GM23338 (cell line): ENCODE measurements around the gene ADGRB3. TPM values are rescaled to one million over a fixed set of nuclear protein-coding genes. Genes with fewer than 3 reads are reported as not detected.

Experiments used
- ATAC-seq: fragments of 200-7000 bp; cut with Tn5 transposase; 3 replicates; pipeline ENCODE4 v1.9.1; 2020
- DNase-seq: peaks from one replicate; pipeline ENCODE4 v3.0.0-alpha.2; 2015; ENCODE audit warnings: low spot score
- H2AFZ ChIP-seq: fragments of 200-600 bp; sonication (generic); 2 replicates; pipeline ENCODE4 v1.8.0; 2016; ENCODE audit warnings: antibody characterized with exemption, mild to moderate bottlenecking, moderate library complexity
- H3F3A ChIP-seq: fragments of 200-600 bp; sonication (generic); replicated peaks from 2 replicates; pipeline ENCODE4 v1.8.0; 2017; ENCODE audit warnings: antibody characterized with exemption, mixed run types, low read depth
- H3K27ac ChIP-seq: fragments of 200-600 bp; sonication (generic); 2 replicates; pipeline ENCODE4 v1.6.1; 2016; ENCODE audit warnings: low read depth
- H3K27me3 ChIP-seq: fragments of 200-600 bp; sonication (generic); 2 replicates; pipeline ENCODE4 v1.8.0; 2016; ENCODE audit warnings: mild to moderate bottlenecking, mixed run types, moderate library complexity; ENCODE audit not compliant: insufficient read depth
- H3K36me3 ChIP-seq: fragments of 200-600 bp; sonication (generic); 2 replicates; pipeline ENCODE4 v1.8.0; 2016; ENCODE audit warnings: mild to moderate bottlenecking; ENCODE audit not compliant: insufficient read depth
- H3K4me1 ChIP-seq: fragments of 200-600 bp; sonication (generic); 2 replicates; pipeline ENCODE4 v1.8.0; 2016; ENCODE audit warnings: mild to moderate bottlenecking, moderate library complexity; ENCODE audit not compliant: insufficient read depth
- H3K4me2 ChIP-seq: fragments of 200-600 bp; sonication (generic); 2 replicates; pipeline ENCODE4 v1.7.1; 2017; ENCODE audit warnings: mixed run types
- H3K4me3 ChIP-seq: fragments of 200-600 bp; sonication (generic); 2 replicates; pipeline ENCODE4 v1.6.1; 2016; ENCODE audit warnings: mixed run types
- H3K79me2 ChIP-seq: fragments of 200-600 bp; sonication (generic); replicated peaks from 2 replicates; pipeline ENCODE4 v1.8.0; 2017; ENCODE audit warnings: mild to moderate bottlenecking; ENCODE audit not compliant: insufficient read depth
- H3K9me2 ChIP-seq: fragments of 200-600 bp; sonication (generic); 2 replicates; pipeline ENCODE4 v1.8.0; 2017; ENCODE audit not compliant: insufficient read depth
- H4K20me1 ChIP-seq: fragments of 200-600 bp; sonication (generic); replicated peaks from 2 replicates; pipeline ENCODE4 v1.8.0; 2017; ENCODE audit warnings: mild to moderate bottlenecking; ENCODE audit not compliant: insufficient read depth
- H3K27ac Mint-ChIP-seq: 2 replicates; pipeline ENCODE4 v1.8.0; 2020; ENCODE audit warnings: inconsistent platforms, mild to moderate bottlenecking, moderate library complexity, mixed read lengths
- H3K27me3 Mint-ChIP-seq: 3 replicates; pipeline ENCODE4 v1.8.0; 2022; ENCODE audit warnings: low read depth, mild to moderate bottlenecking, moderate library complexity, mixed read lengths, inconsistent platforms; ENCODE audit not compliant: insufficient read depth, poor library complexity
- H3K36me3 Mint-ChIP-seq: 3 replicates; pipeline ENCODE4 v1.8.0; 2021; ENCODE audit warnings: low read depth, mild to moderate bottlenecking, inconsistent platforms, moderate library complexity, mixed read lengths
- H3K4me1 Mint-ChIP-seq: 3 replicates; pipeline ENCODE4 v1.8.0; 2020; ENCODE audit warnings: mild to moderate bottlenecking, inconsistent platforms, mixed read lengths
- H3K4me3 Mint-ChIP-seq: 3 replicates; pipeline ENCODE4 v1.8.0; 2021; ENCODE audit warnings: moderate library complexity, mild to moderate bottlenecking, inconsistent platforms, mixed read lengths
- H3K9me3 Mint-ChIP-seq: 3 replicates; pipeline ENCODE4 v1.8.0; 2020; ENCODE audit warnings: moderate library complexity, mild to moderate bottlenecking, inconsistent platforms, mixed read lengths
- CREB1 ChIP-seq: fragments of 250-450 bp; sonication (Bioruptor Pico); IDR thresholded peaks from 2 replicates; pipeline ENCODE4 v1.5.0; 2020; ENCODE audit warnings: low read depth, mild to moderate bottlenecking, moderate library complexity
- CTCF ChIP-seq, 2 experiments: fragments of 200-600 bp in 1 of 2; sonication (generic) in 1 of 2; conservative IDR thresholded peaks; 2 replicates each; pipeline versions ENCODE4 v1.5.1 to v1.6.1; 2016 to 2017; ENCODE audit warnings: antibody characterized with exemption in 2 of 2, low read depth in 2 of 2, mild to moderate bottlenecking in 2 of 2, moderate library complexity in 1 of 2
- ETS1 ChIP-seq: IDR thresholded peaks from 2 replicates; pipeline ENCODE4 v1.6.1; 2016; ENCODE audit warnings: antibody characterized with exemption
- EZH2 ChIP-seq: fragments of 200-600 bp; sonication (generic); IDR thresholded peaks from one replicate; pipeline ENCODE4 v1.8.0; 2017; ENCODE audit warnings: antibody characterized with exemption, mild to moderate bottlenecking, low read depth; ENCODE audit not compliant: unreplicated experiment
- EZH2phosphoT487 ChIP-seq: fragments of 200-600 bp; sonication (generic); IDR thresholded peaks from one replicate; pipeline ENCODE4 v1.8.1; 2018; ENCODE audit warnings: antibody characterized with exemption; ENCODE audit not compliant: unreplicated experiment
- JUNB ChIP-seq: IDR thresholded peaks from one replicate; pipeline ENCODE4 v1.6.1; 2016; ENCODE audit warnings: antibody characterized with exemption; ENCODE audit not compliant: unreplicated experiment
- NANOG ChIP-seq: IDR thresholded peaks from 2 replicates; pipeline ENCODE4 v1.6.1; 2016; ENCODE audit warnings: antibody characterized with exemption, borderline replicate concordance
- POLR2AphosphoS5 ChIP-seq: IDR thresholded peaks from 2 replicates; pipeline ENCODE4 v1.6.1; 2016; ENCODE audit warnings: antibody characterized with exemption, low read depth
- STAT1 ChIP-seq: IDR thresholded peaks from one replicate; pipeline ENCODE4 v1.6.1; 2016; ENCODE audit warnings: antibody characterized with exemption; ENCODE audit not compliant: unreplicated experiment
- ZNF114 ChIP-seq: fragments of 250-450 bp; sonication (Bioruptor Pico); IDR thresholded peaks from 2 replicates; pipeline ENCODE4 v1.5.0; 2020; ENCODE audit warnings: mild to moderate bottlenecking, moderate library complexity
- ZNF331 ChIP-seq: fragments of 250-450 bp; sonication (Bioruptor Pico); IDR thresholded peaks from 2 replicates; pipeline ENCODE4 v1.5.0; 2020; ENCODE audit warnings: low read depth, mild to moderate bottlenecking, moderate library complexity
- ZNF462 ChIP-seq: fragments of 250-450 bp; sonication (Bioruptor Pico); IDR thresholded peaks from 2 replicates; pipeline ENCODE4 v1.5.0; 2020; ENCODE audit warnings: mild to moderate bottlenecking, moderate library complexity
- polyA plus RNA-seq: library from polyadenylated mRNA; unstranded; fragments of >200 nt; fragmentation: Nextera tagmentation; extraction: Ambion mirVana; gene quantifications from 2 replicates; pipeline ENCODE4 v1.2.1, GENCODE V29; 2016
- total RNA-seq: library from RNA; depleted of rRNA; stranded (reverse); fragments of >200 nt; shearing (Covaris generic); gene quantifications from 2 replicates; pipeline ENCODE4 v1.2.3, GENCODE V29; 2014
- TF ChIP-seq, protein P1 (sequence below): IDR thresholded peaks from one replicate; pipeline ENCODE4 v1.6.1; 2018; ENCODE audit warnings: antibody characterized with exemption; ENCODE audit not compliant: unreplicated experiment

ADGRB3 gene
- total and polyA plus RNA-seq, 2 experiments from 2014 or later: 0.92 to 4.0 TPM

GRCh38 chr6:68975816-68976215 is 340.7 kb downstream of the ADGRB3 start:
- Mint-ChIP-seq H3K27ac (no peak overlapping the region), H3K4me1 (peaks cover 3% of the 10 kb centered on the region; the same call in 1 of the 3 replicates), H3K36me3 (no peaks in the 10 kb centered on the region), H3K27me3 (no peaks in the 10 kb centered on the region), H3K9me3 (no peaks in the 10 kb centered on the region), H3K4me3 (no peak overlapping the region)
- TF ChIP-seq ZNF114 (CRISPR knock-in tag): no peak
- TF ChIP-seq NANOG: no peak
- no peak for TF ChIP-seq CREB1 (CRISPR knock-in tag)
- no peak for TF ChIP-seq EZH2
- TF ChIP-seq ETS1: no peak
- no peak for TF ChIP-seq ZNF331
- no peak for TF ChIP-seq EZH2phosphoT487
- TF ChIP-seq STAT1: no peak
- TF ChIP-seq, protein P1, sequence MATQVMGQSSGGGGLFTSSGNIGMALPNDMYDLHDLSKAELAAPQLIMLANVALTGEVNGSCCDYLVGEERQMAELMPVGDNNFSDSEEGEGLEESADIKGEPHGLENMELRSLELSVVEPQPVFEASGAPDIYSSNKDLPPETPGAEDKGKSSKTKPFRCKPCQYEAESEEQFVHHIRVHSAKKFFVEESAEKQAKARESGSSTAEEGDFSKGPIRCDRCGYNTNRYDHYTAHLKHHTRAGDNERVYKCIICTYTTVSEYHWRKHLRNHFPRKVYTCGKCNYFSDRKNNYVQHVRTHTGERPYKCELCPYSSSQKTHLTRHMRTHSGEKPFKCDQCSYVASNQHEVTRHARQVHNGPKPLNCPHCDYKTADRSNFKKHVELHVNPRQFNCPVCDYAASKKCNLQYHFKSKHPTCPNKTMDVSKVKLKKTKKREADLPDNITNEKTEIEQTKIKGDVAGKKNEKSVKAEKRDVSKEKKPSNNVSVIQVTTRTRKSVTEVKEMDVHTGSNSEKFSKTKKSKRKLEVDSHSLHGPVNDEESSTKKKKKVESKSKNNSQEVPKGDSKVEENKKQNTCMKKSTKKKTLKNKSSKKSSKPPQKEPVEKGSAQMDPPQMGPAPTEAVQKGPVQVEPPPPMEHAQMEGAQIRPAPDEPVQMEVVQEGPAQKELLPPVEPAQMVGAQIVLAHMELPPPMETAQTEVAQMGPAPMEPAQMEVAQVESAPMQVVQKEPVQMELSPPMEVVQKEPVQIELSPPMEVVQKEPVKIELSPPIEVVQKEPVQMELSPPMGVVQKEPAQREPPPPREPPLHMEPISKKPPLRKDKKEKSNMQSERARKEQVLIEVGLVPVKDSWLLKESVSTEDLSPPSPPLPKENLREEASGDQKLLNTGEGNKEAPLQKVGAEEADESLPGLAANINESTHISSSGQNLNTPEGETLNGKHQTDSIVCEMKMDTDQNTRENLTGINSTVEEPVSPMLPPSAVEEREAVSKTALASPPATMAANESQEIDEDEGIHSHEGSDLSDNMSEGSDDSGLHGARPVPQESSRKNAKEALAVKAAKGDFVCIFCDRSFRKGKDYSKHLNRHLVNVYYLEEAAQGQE: no peak
- TF ChIP-seq CTCF (conservative IDR thresholded peaks at IDR 0.05; ENCODE audit: low read depth in 2 of 2): no peak
- no peak for TF ChIP-seq JUNB
- TF ChIP-seq POLR2AphosphoS5: no peak
- TF ChIP-seq ZNF462 (CRISPR knock-in tag): no peak
- Histone ChIP-seq H3K4me1 (no peaks in the 10 kb centered on the region), H3K27ac (no peak overlapping the region), H3K4me3 (no peak overlapping the region), H4K20me1 (no peaks in the 10 kb centered on the region), H3K9me2 (no peaks in the 10 kb centered on the region), H3K4me2 (no peak overlapping the region), H3F3A (no peaks in the 10 kb centered on the region), H2AFZ (no peak overlapping the region), H3K36me3 (no peaks in the 10 kb centered on the region), H3K79me2 (no peaks in the 10 kb centered on the region), H3K27me3 (no peaks in the 10 kb centered on the region)
- ATAC-seq: no peak
- no peak for DNase-seq
